Uterus (tissue), 4 donors: ENCODE results near the gene SCN8A. TPM values are rescaled to one million over a fixed set of nuclear protein-coding genes. Genes with fewer than 3 reads are reported as not detected.

Experiments
- DNase-seq, 2 donors: peaks; one replicate each; pipeline ENCODE4 v3.0.0-alpha.2; 2019 to 2020
- H3K27ac ChIP-seq, 2 donors: fragments of 200-600 bp; sonication (generic); 1 replicate in 1 of 2; 2 replicates in 1 of 2; pipeline ENCODE4 v1.5.1; 2016 to 2018
- H3K27me3 ChIP-seq, 2 donors: fragments of 200-600 bp; sonication (generic); one replicate each; pipeline ENCODE4 v1.5.1; 2018 to 2019; ENCODE audit warnings: control low read depth in 1 of 2
- H3K36me3 ChIP-seq, 2 donors: fragments of 200-600 bp; sonication (generic); one replicate each; pipeline ENCODE4 v1.5.1; 2019; ENCODE audit warnings: control low read depth in 1 of 2
- H3K4me1 ChIP-seq, 2 donors: fragments of 200-600 bp; sonication (generic); one replicate each; pipeline ENCODE4 v1.5.1; 2018 to 2019; ENCODE audit warnings: control low read depth in 1 of 2
- H3K4me3 ChIP-seq, 2 donors: fragments of 200-600 bp; sonication (generic); 1 replicate in 1 of 2; 2 replicates in 1 of 2; pipeline ENCODE4 v1.5.1; 2018 to 2019; ENCODE audit warnings: mild to moderate bottlenecking in 1 of 2
- H3K9me3 ChIP-seq, 2 donors: fragments of 200-600 bp; sonication (generic); one replicate each; pipeline ENCODE4 v1.5.1; 2019; ENCODE audit warnings: control low read depth in 1 of 2
- CTCF ChIP-seq, 4 experiments: fragments of 200-600 bp in 2 of 4; fragments of 450-650 bp in 2 of 4; sonication (generic) in 2 of 4; IDR thresholded peaks; one replicate each; pipeline ENCODE4 v1.5.1; 2016 to 2019; ENCODE audit warnings: antibody characterized with exemption in 4 of 4, mild to moderate bottlenecking in 2 of 4, moderate library complexity in 1 of 4
- POLR2A ChIP-seq, 2 donors: fragments of 450-650 bp; IDR thresholded peaks; one replicate each; pipeline ENCODE4 v1.6.1; 2016; ENCODE audit warnings: antibody characterized with exemption in 2 of 2, mild to moderate bottlenecking in 1 of 2, moderate library complexity in 1 of 2
- intact Hi-C: fragments of 100-400 bp; cut with DNase I; formaldehyde crosslinking; loops from one replicate; pipeline ENCODE4 v1.15.1; 2023; ENCODE audit warnings: low total_unique reads
- total RNA-seq, 4 donors: library from RNA; depleted of rRNA in 3 of 4; stranded (reverse); fragments of >200 nt in 3 of 4; gene quantifications; one replicate each; pipeline versions ENCODE4 v1.1.0 to v1.2.4, GENCODE V29; 2014 to 2023
- donor health status: DM: yes; HTN: yes; CAD: no.

SCN8A gene
- total RNA-seq, 4 donors from 2014 or later = 1.3 to 6.7 (median 3.0) TPM; not detected in 1

- no peak for TF ChIP-seq POLR2A (IDR thresholded peaks at IDR 0.05)
- no peak for TF ChIP-seq CTCF (IDR thresholded peaks at IDR 0.05)
- Histone ChIP-seq H3K4me3 (no peak overlapping the region), H3K27ac (no peak overlapping the region), H3K9me3 (no peaks in the 10 kb centered on the region), H3K27me3 (no peaks in the 10 kb centered on the region), H3K36me3 (no peaks in the 10 kb centered on the region), H3K4me1 (no peaks in the 10 kb centered on the region)
- DNase-seq = no peak
- intact Hi-C loops = no loop called here
These were observed 215.9 kb downstream of the SCN8A start for GRCh38 chr12:51806896-51807295.

- no peaks in the 10 kb centered on the region for H3K9me3 ChIP-seq
- DNase-seq = no peak
- intact Hi-C loops = no loop called here
These were observed 218.2 kb downstream of the SCN8A start for GRCh38 chr12:51809193-51809592.

GRCh38 chr12:51811203-51812202, 220.5 kb downstream of the SCN8A start:
- TF ChIP-seq POLR2A (IDR thresholded peaks at IDR 0.05) (no peak), CTCF (IDR thresholded peaks at IDR 0.05) (no peak)
- Histone ChIP-seq H3K36me3 (no peaks in the 10 kb centered on the region), H3K4me1 (no peaks in the 10 kb centered on the region), H3K27ac (no peak overlapping the region), H3K27me3 (no peaks in the 10 kb centered on the region), H3K9me3 (no peaks in the 10 kb centered on the region), H3K4me3 (no peak overlapping the region)
- intact Hi-C loops = no loop called here
- no peak for DNase-seq

More at GRCh38 chr12:51809193-51809592, 218.2 kb downstream of the SCN8A start:
- H3K27me3 ChIP-seq = no peaks in the 10 kb centered on the region
- H3K4me3 ChIP-seq = no peak overlapping the region
- no peaks in the 10 kb centered on the region for H3K4me1 ChIP-seq
- H3K27ac ChIP-seq = no peak overlapping the region
- TF ChIP-seq POLR2A (IDR thresholded peaks at IDR 0.05) = no peak
- no peak for TF ChIP-seq CTCF (IDR thresholded peaks at IDR 0.05)
- H3K36me3 ChIP-seq = no peaks in the 10 kb centered on the region

- Histone ChIP-seq H3K9me3 (no peaks in the 10 kb centered on the region), H3K36me3 (no peaks in the 10 kb centered on the region)
- intact Hi-C loops = no loop called here
These were observed 221.8 kb downstream of the SCN8A start for GRCh38 chr12:51812871-51813270.

More at GRCh38 chr12:51812871-51813270, 221.8 kb downstream of the SCN8A start:
- Histone ChIP-seq H3K27me3 (no peaks in the 10 kb centered on the region), H3K4me1 (no peaks in the 10 kb centered on the region), H3K4me3 (no peak overlapping the region), H3K27ac (no peak overlapping the region)
- no peak for TF ChIP-seq CTCF (IDR thresholded peaks at IDR 0.05)
- no peak for DNase-seq
